Muscle of leg (tissue), 11 donors: ENCODE results near the gene CAMKMT. TPM values are rescaled to one million over a fixed set of nuclear protein-coding genes. Genes with fewer than 3 reads are reported as not detected.
A peak's percentile ranks its signal among the peaks of the same experiment; 100 is the strongest.

ENCODE experiments used
- DNase-seq: peaks from one replicate; pipeline ENCODE4 v3.0.0; 2013
- H3K27ac ChIP-seq: one replicate; pipeline ENCODE4 v1.5.1; 2013; ENCODE audit warnings: mild to moderate bottlenecking, low read length, control low read depth
- H3K27me3 ChIP-seq: one replicate; pipeline ENCODE4 v1.6.1; 2013; ENCODE audit warnings: low read length; ENCODE audit not compliant: control insufficient read depth, insufficient read depth
- H3K36me3 ChIP-seq: one replicate; pipeline ENCODE4 v1.6.1; 2013; ENCODE audit warnings: low read length; ENCODE audit not compliant: control insufficient read depth, insufficient read depth
- H3K4me1 ChIP-seq: one replicate; pipeline ENCODE4 v1.6.1; 2013; ENCODE audit warnings: low read length; ENCODE audit not compliant: control insufficient read depth, insufficient read depth
- H3K4me3 ChIP-seq: one replicate; pipeline ENCODE4 v1.5.1; 2013; ENCODE audit warnings: low read length, control low read depth
- H3K9me3 ChIP-seq: replicated peaks from 2 replicates; pipeline ENCODE4 v1.6.1; 2013; ENCODE audit warnings: low read depth, low read length; ENCODE audit not compliant: control insufficient read depth
- WGBS: methylation state at CpG from one replicate; pipeline ENCODE4 v1.1.5; 2013; ENCODE audit warnings: missing lambda C conversion rate; ENCODE audit not compliant: insufficient coverage; 5-methylcytosine and 5-hydroxymethylcytosine counted together
- polyA plus RNA-seq, 8 donors: library from polyadenylated mRNA; unstranded; fragments of 120-200 nt; gene quantifications; one replicate each; pipeline versions ENCODE4 v1.2.1 to v1.2.3, GENCODE V29; 2013; ENCODE audit warnings: inconsistent platforms in 1 of 8, low replicate concordance in 1 of 8; ENCODE audit not compliant: insufficient read length in 8 of 8, insufficient read depth in 1 of 8
- total RNA-seq: library from RNA; stranded (reverse); fragments of 120-200 nt; gene quantifications from one replicate; pipeline ENCODE4 v1.2.4, GENCODE V29; 2013

Gene CAMKMT
- total and polyA plus RNA-seq, 9 donors = 3.8 to 6.1 (median 4.6) TPM

DNA sequence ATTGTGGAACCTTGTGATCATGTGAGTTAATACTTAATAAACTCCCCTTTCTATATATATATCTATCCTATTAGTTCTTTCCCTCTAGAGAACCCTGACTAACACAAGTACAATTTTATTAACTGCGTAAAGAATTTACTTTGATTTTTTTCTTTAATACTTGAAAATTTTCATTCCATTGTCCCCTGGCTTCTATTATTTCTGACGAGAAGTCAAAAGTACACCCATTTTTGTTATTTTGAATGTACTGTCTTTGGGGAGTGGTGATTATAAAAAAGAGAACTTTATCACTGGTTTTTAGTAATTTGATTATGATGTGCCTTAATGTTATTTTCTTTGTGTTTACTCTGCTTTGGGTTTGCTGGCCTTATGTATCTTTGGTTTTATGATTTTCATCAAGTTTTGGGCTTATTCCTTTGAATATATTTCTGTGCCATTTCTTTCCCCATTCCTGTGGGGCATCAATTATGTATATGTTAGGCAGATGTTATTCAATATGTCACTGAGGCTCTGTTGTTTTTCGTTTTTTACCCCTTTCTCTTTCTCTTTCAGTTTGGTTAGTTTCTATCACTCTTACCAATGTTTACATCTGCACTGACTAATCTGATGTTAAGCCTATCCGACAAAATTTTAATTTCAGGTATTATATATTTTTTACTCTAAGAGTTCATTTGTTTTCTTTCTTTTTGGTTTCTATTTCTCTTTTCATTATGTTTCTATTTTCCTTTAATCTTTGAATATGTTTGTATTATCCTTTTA lies 271.4 kb downstream of the CAMKMT start:
- DNase-seq = no peak
- peaks cover 6% of the 10 kb centered on the region for H3K9me3 ChIP-seq
- WGBS = no CpG with 5 or more reads among the region's 4 CpGs
- no peak overlapping the region for H3K4me3 ChIP-seq
- no peaks in the 10 kb centered on the region for H3K27me3 ChIP-seq
- H3K36me3 ChIP-seq = no peaks in the 10 kb centered on the region
- H3K27ac ChIP-seq = no peak overlapping the region
- no peaks in the 10 kb centered on the region for H3K4me1 ChIP-seq

DNA sequence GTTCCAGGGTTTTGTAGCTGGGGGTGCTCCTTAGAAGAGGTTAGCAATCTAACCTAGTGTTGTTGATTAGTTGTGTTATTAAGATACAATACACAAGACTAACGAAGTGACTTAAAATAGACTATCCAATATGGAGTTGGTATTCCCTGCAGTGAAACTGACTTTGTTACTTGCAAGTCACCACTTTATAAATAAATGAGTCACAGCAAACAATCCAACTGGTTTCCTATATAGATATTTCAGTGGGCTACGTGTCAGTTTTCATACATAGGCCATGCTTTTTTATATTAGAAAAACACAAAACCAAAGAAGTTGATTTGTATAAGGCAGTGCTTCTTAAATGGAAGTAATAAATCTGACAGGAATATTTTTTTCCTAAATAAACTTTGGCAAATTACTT lies 274.0 kb downstream of the CAMKMT start:
- Histone ChIP-seq H3K27me3 (no peaks in the 10 kb centered on the region), H3K27ac (no peak overlapping the region), H3K9me3 (peaks cover 6% of the 10 kb centered on the region), H3K36me3 (no peaks in the 10 kb centered on the region), H3K4me3 (no peak overlapping the region), H3K4me1 (no peaks in the 10 kb centered on the region)
- no CpG with 5 or more reads among the region's 2 CpGs for WGBS
- no peak for DNase-seq

- no peak overlapping the region for H3K27ac ChIP-seq
- 17% methylated on average over 1 of the region's 4 CpGs for WGBS
Observed at GRCh38 chr2:44638649-44639048, 276.9 kb downstream of the CAMKMT start.

DNA sequence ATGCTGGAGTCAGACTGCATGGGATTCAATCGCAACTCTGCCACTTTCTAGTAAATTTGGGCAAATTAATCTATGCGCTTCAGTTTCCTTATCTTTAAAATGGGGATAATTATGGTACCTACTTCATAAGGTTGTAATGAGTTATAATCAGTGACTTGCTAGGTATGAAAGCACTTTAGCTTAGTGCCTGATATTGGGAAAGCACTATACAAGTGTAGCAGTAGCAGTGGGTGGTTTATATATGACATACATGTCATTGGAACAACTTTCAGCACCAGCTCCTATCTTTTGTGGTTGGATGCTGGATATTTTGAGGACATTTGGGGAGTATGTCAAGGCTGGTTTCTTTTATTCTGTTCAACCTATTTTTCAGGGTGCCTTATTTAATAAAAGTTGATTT lies 277.7 kb downstream of the CAMKMT start:
- no peak overlapping the region for H3K27ac ChIP-seq
- no peaks in the 10 kb centered on the region for H3K4me1 ChIP-seq
- WGBS = 100% methylated on average over 2 of the region's 2 CpGs
- no peak for DNase-seq
- no peak overlapping the region for H3K4me3 ChIP-seq
- no peaks in the 10 kb centered on the region for H3K36me3 ChIP-seq
- H3K27me3 ChIP-seq = no peaks in the 10 kb centered on the region
- no peaks in the 10 kb centered on the region for H3K9me3 ChIP-seq

More at GRCh38 chr2:44638649-44639048, 276.9 kb downstream of the CAMKMT start:
- Histone ChIP-seq H3K4me3 (no peak overlapping the region), H3K36me3 (no peaks in the 10 kb centered on the region), H3K27me3 (no peaks in the 10 kb centered on the region), H3K4me1 (no peaks in the 10 kb centered on the region), H3K9me3 (no peaks in the 10 kb centered on the region)
- DNase-seq = no peak

GRCh38 chr2:44642123-44642857 lies 280.5 kb downstream of the CAMKMT start:
- no peaks in the 10 kb centered on the region for H3K4me1 ChIP-seq
- H3K36me3 ChIP-seq = no peaks in the 10 kb centered on the region
- no peaks in the 10 kb centered on the region for H3K9me3 ChIP-seq
- no peak overlapping the region for H3K4me3 ChIP-seq
- H3K27ac ChIP-seq = no peak overlapping the region
- DNase-seq = no peak
- H3K27me3 ChIP-seq = no peaks in the 10 kb centered on the region
- WGBS = no CpG with 5 or more reads among the region's 3 CpGs

DNA sequence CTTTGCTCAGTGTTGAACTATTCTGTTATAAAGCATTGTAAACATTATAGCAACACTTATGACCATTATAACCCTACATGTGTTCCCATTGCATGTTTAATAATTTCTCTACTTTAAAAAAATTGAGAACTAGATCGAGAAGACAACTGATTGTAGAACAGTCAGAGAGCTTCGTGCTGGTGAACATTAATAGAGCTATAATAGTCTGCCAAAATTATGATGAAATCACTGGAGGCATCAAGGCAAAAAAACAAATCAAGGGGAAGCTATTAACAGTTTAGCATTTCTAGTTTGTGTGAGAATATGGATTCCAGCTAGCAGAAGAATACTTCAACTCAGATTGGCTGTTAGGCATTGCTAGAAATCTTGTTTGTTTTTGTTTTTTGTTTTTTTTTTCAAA lies 284.2 kb downstream of the CAMKMT start:
- Histone ChIP-seq H3K9me3 (no peaks in the 10 kb centered on the region), H3K4me3 (no peak overlapping the region), H3K4me1 (no peaks in the 10 kb centered on the region), H3K27ac (no peak overlapping the region), H3K27me3 (no peaks in the 10 kb centered on the region), H3K36me3 (no peaks in the 10 kb centered on the region)
- DNase-seq = no peak
- 90% methylated on average over 2 of the region's 2 CpGs for WGBS

DNA sequence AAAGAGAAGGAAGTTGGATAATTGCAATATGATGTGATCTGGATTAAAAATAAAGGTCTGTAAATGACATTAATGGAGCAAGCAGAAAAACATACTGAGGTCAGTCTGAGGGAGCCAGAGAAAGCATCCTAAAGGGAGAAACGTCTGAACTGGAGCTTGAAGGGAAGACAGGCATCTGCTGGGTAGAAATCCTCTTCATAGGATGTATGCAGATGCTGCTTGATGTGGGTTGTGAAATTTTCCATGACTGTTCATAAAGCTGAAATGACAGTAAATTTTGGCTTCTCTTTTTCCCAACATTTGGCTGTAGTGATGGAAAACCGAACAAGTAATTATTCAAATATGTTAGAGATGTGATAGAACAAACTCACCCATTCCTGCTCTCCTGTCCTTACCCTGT lies 287.6 kb downstream of the CAMKMT start:
- H3K4me3 ChIP-seq = no peak overlapping the region
- 20% methylated on average over 1 of the region's 2 CpGs for WGBS
- no peaks in the 10 kb centered on the region for H3K4me1 ChIP-seq
- no peaks in the 10 kb centered on the region for H3K27me3 ChIP-seq
- H3K27ac ChIP-seq = no peak overlapping the region
- peak; percentile 69 for DNase-seq
- no peaks in the 10 kb centered on the region for H3K9me3 ChIP-seq
- H3K36me3 ChIP-seq = no peaks in the 10 kb centered on the region

- no peaks in the 10 kb centered on the region for H3K27me3 ChIP-seq
- H3K9me3 ChIP-seq = no peaks in the 10 kb centered on the region
- H3K4me3 ChIP-seq = no peak overlapping the region
- no peaks in the 10 kb centered on the region for H3K4me1 ChIP-seq
- H3K27ac ChIP-seq = no peak overlapping the region
- H3K36me3 ChIP-seq = no peaks in the 10 kb centered on the region
- DNase-seq = no peak
- no CpG with 5 or more reads among the region's 1 CpG for WGBS
Observed at GRCh38 chr2:44650796-44651195, 289.0 kb downstream of the CAMKMT start.

GRCh38 chr2:44651974-44652373 lies 290.2 kb downstream of the CAMKMT start:
- Histone ChIP-seq H3K27ac (no peak overlapping the region), H3K27me3 (no peaks in the 10 kb centered on the region)
- no CpG with 5 or more reads among the region's 1 CpG for WGBS

DNA sequence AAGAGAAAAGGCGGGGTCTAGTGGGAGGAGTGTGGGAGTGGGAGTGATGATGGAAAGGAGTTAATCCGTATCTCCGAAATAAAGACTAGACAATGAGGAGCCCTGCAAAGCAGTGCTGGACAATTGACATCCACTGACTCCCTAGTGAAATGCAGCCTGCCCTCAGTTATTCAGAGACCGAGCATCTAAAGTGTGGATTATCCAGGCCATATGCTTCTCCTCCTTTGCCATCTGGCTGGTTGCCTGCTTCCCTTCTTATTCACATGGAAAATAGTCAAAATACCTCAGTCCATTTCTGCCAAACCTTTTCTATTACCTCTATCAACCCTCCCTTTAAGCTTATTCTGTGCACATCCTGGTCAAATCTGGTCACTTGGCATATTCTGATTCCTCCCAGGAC lies 291.0 kb downstream of the CAMKMT start:
- Histone ChIP-seq H3K36me3 (no peaks in the 10 kb centered on the region), H3K27ac (no peak overlapping the region), H3K9me3 (no peaks in the 10 kb centered on the region), H3K4me1 (no peaks in the 10 kb centered on the region), H3K27me3 (no peaks in the 10 kb centered on the region), H3K4me3 (no peak overlapping the region)
- WGBS = 33% methylated on average over 1 of the region's 4 CpGs
- peak; percentile 26 for DNase-seq

More at GRCh38 chr2:44651974-44652373, 290.2 kb downstream of the CAMKMT start:
- Histone ChIP-seq H3K36me3 (no peaks in the 10 kb centered on the region), H3K4me3 (no peak overlapping the region), H3K4me1 (no peaks in the 10 kb centered on the region), H3K9me3 (no peaks in the 10 kb centered on the region)
- DNase-seq = no peak
